HG02938 (cell line): ENCODE measurements around the gene CSNK1G1.
"Not testable (repeated sequence)": the region's sequence is repeated elsewhere in the genome, so short reads cannot be mapped to it uniquely, and the experiment has no call there.

Source experiments
- ATAC-seq: cut with Tn5 transposase; IDR thresholded peaks from one replicate; pipeline ENCODE4 v1.9.1; 2021; ENCODE audit warnings: mild to moderate bottlenecking, moderate library complexity; ENCODE audit not compliant: unreplicated experiment

The CSNK1G1 gene

DNA sequence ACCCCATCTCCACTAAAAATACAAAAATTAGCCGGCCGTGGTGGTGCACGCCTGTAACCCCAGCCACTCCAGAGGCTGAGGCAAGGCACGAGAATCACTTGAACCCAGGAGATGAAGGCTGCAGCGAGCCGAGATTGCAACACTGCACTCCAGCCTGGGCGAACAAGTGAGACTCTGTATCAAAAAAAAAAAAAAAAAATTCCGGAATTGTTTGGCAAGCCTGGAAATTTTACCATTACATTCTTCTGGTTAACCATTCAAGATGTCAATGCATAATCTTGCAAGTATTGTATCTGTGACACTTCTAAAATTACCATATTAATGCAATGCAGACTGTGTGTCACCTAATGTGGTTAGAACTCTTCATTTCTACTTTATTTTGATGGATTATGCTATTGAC, 67.0 kb downstream of the CSNK1G1 start:
- ATAC-seq = no peak

GRCh38 chr15:64288577-64288976, 67.4 kb downstream of the CSNK1G1 start:
- no peak for ATAC-seq

GRCh38 chr15:64287953-64288352, 68.0 kb downstream of the CSNK1G1 start:
- no peak for ATAC-seq

DNA sequence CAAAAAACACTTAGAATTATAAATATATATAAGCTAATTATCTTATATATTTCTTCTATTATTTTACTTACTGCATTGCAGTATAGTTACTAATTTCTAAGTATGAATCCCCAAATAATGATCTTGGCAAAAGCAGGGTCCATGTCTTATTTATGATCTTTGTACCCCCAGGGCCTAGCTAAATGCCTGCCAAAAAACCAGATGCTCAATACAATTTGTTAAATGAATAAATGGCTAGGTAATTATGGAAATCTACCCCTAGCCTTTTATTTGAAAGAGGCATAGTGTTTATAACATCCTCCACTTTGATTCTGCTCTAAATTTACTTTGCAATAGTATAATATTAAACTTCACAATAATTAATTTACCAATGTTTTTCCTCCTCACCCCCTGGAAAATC, 69.5 kb downstream of the CSNK1G1 start:
- ATAC-seq = no peak

DNA sequence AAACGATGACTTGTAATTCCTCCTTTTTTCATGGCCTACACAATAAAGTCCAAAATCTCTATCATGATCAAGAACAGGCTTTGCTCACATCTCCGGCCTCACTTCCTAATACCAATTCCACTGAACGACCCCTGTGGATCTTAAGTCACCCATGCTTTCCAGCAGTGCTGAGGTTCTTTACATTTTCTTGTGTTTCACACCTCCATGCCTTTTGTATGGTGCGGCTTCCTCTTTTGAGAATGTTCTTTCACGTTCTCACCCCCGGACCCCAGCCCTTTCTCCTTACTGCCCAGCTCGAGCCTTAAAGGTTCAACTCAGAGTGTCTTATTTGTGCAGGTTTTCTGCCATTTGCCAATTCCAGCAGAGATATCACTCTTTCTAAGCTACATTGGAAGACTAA, 70.1 kb downstream of the CSNK1G1 start:
- no peak for ATAC-seq

DNA sequence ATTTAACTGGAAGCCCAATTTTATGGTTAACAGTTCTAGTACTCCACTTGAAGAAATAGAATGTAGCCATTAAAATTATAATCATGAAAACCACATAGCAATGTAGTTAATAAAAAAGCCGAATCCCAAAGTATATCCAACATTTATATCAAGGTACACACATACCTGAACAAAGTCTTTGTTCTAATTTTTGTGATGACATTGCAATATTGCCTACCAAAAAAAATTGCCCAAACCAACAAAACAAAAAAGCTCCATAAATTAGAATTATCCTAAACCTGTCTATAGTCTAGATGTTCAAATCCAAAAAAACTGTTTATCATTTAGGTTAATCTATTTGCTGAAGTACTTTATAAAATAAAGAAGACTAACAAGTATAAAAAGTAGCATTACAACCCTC, 70.8 kb downstream of the CSNK1G1 start:
- ATAC-seq = no peak

- no peak for ATAC-seq
Observed at GRCh38 chr15:64284042-64284441, 71.9 kb downstream of the CSNK1G1 start.

GRCh38 chr15:64282701-64283100, 73.3 kb downstream of the CSNK1G1 start:
- no peak for ATAC-seq

- no peak for ATAC-seq
Observed at GRCh38 chr15:64279131-64279530, 76.8 kb downstream of the CSNK1G1 start.

GRCh38 chr15:64275934-64276333, 80.0 kb downstream of the CSNK1G1 start:
- no peak for ATAC-seq

DNA sequence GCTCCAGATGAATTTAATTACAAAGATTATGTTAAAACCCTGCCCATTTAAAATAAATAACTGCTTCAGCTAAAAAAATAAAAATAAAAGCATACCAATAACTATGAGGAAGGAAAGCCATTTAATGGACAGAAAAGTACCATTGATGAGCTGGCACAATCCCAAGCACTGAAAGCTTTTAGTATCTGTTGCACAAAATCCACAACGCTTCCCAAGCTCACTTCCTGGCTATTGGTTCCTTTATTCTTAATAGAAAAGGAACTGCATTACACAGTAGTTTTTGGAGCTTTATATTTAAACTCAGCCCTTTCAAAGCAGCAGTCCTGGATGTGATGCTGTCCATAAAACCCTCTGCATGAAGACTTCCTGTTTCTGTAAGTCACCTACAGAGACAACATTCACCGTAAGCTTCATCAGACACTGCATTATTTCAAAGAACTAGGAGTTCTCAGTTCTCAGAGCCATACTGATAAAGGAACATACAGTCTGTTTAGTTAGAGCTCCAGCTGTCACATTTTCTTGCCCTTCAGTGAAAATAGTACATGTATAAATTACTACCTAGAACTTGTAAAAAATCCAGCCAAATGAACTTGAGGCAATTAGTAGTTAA, 81.5 kb downstream of the CSNK1G1 start:
- ATAC-seq = no peak

DNA sequence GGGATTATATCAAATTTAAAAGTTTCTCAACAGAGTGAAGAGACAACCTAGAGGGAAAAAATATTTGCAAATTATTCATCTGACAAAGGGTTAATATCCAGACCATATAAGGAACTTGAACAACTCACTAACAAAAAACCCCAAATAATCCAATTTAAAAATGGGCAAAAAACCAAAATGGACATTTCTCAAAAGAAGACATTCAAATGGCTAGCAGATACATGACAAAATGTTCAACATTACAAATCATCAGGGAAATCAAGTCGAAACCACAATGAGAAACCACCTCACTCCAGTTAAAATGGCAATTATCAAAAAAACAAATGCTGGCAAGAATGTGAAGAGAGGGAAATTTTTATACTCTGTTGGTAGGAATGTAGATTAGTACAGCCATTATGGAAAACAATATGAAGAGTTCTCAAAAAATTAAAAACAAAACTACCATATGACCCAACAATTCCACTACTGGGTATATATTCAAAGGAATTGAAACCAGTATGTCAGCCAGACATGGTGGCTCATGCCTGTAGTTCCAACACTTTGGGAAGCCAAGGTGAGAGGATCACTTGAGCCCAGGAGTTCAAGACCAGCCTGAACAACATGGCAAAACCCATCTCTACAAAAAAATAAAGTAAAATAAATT, 88.5 kb downstream of the CSNK1G1 start:
- no peak for ATAC-seq

GRCh38 chr15:64265188-64265587, 90.8 kb downstream of the CSNK1G1 start:
- ATAC-seq = not testable (repeated sequence)

- no peak for ATAC-seq
Observed at GRCh38 chr15:64264502-64264901, 91.5 kb downstream of the CSNK1G1 start.

GRCh38 chr15:64263567-64263966, 92.4 kb downstream of the CSNK1G1 start:
- no peak for ATAC-seq

GRCh38 chr15:64256051-64256450, 99.9 kb downstream of the CSNK1G1 start:
- ATAC-seq = no peak

DNA sequence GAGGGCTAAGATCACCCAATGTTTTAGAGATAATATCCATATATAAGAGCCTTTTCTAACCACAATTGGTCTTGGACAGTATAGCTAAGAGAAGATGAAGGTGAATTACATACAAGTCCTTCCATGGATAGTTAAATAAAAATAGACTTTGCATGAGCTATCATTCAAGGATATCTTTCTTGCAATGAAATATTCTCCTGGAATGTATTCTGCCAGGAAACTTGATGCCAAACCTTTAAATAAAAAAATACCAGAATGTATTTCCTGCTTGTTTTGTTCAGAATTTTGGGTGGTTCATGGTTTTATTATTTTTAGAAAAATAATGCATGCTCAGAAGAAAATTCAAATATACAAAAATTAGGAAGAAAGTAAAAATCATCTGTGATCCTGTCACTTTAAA, 104.3 kb downstream of the CSNK1G1 start:
- ATAC-seq = no peak

DNA sequence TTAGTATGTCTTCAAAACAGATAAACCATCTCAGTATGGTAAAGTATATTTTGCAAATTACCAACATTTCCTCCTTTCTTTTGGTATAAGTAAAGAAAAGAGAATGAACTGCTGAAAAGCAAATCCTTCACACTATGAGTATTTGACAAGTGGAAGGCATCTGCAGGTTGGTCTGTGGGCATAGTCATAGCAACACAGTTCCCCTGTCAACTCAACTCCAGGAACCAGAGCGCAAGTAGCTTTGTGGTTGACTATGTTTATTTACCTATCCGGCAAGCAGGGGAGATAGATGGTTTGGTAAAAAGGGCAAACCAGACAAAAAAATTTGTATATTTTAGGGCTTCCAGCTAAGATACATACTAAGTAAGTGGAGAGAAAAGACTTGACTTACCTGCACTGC, 104.9 kb downstream of the CSNK1G1 start:
- ATAC-seq = no peak

GRCh38 chr15:64249883-64250575, 105.9 kb downstream of the CSNK1G1 start:
- ATAC-seq = no peak

- no peak for ATAC-seq
Observed at GRCh38 chr15:64249406-64249805, 106.6 kb downstream of the CSNK1G1 start.

- ATAC-seq = peak; percentile 61
Observed at GRCh38 chr15:64247906-64248541, 107.9 kb downstream of the CSNK1G1 start.

GRCh38 chr15:64247535-64247905, 108.5 kb downstream of the CSNK1G1 start:
- ATAC-seq = no peak
